ENCODE results near the gene AIM2. TPM values are rescaled to one million over a fixed set of nuclear protein-coding genes. Genes with fewer than 3 reads are reported as not detected.

The AIM2 gene
- polyA plus RNA-seq, 3 donors: 6.1 to 9.8 (median 9.0) TPM

GRCh38 chr1:159015440-159015909, 61.1 kb downstream of the AIM2 start:
- no peak overlapping the region for H2AFZ ChIP-seq (ENCODE audit: insufficient read depth, low read depth, low read length, poor library complexity, severe bottlenecking)
- peak overlapping the region; percentile 89 to 96 (median 95) for H3K27ac Mint-ChIP-seq
- WGBS (ENCODE audit: insufficient coverage): 0% methylated on average over 2 of the region's 4 CpGs
- no peak for TF ChIP-seq CTCF (IDR thresholded peaks at IDR 0.05)
- DNase-seq: peak; percentile 92 to 99 (median 97)
- intact Hi-C loops (cut with micrococcal nuclease): loop anchor here in 1 of 2 donors (5.0 kb wide), 1 partner anchor 42 kb away; no protein-coding TSS in a partner anchor
- H3K4me1 Mint-ChIP-seq: peaks cover 54% of the 10 kb centered on the region
- no peaks in the 10 kb centered on the region for H3K27me3 Mint-ChIP-seq (ENCODE audit: low read depth in 3 of 3)
- H3K4me3 ChIP-seq (replicated peaks in 1 of 3; ENCODE audit: low read depth in 2 of 3, low read length in 3 of 3): peak overlapping the region; percentile 12 to 95 (median 39)
- peaks cover 91% of the 10 kb centered on the region for H3K79me2 ChIP-seq (ENCODE audit: insufficient read depth, low read length)
- H3K9me3 Mint-ChIP-seq: no peaks in the 10 kb centered on the region
- H3K36me3 ChIP-seq (replicated peaks in 1 of 2; ENCODE audit: control insufficient read depth in 1 of 2, insufficient read depth in 2 of 2, low read length in 2 of 2): peaks cover 45 to 47% of the 10 kb centered on the region in 2 donors
- H3K36me3 Mint-ChIP-seq: peaks cover 61 to 66% of the 10 kb centered on the region in 2 donors
- no peaks in the 10 kb centered on the region for H3K9me3 ChIP-seq (replicated peaks in 1 of 2; ENCODE audit: control insufficient read depth in 1 of 2, insufficient read depth in 1 of 2, low read length in 2 of 2)
- H3K9ac ChIP-seq (ENCODE audit: insufficient read depth, low read length, poor library complexity, severe bottlenecking): peak overlapping the region; percentile 34
- H3K27me3 ChIP-seq (ENCODE audit: control insufficient read depth in 2 of 2, insufficient read depth in 2 of 2, low read length in 2 of 2): no peaks in the 10 kb centered on the region
- H3K27ac ChIP-seq (ENCODE audit: low read depth in 1 of 2, low read length in 2 of 2): peak overlapping the region; percentile 82 to 83
- peaks cover 41 to 57% of the 10 kb centered on the region in 2 donors for H3K4me1 ChIP-seq (ENCODE audit: control insufficient read depth in 1 of 2, insufficient read depth in 2 of 2, low read length in 2 of 2)
- H3K4me2 ChIP-seq (replicated peaks; ENCODE audit: extremely low read depth, low read length, poor library complexity, severe bottlenecking): peak overlapping the region; percentile 93
- H3K4me3 Mint-ChIP-seq: peak overlapping the region; percentile 65 to 80
- peaks cover 74% of the 10 kb centered on the region for H4K20me1 ChIP-seq (ENCODE audit: insufficient read depth, low read length)

- peak in 1 of 3 donors; percentile 41 for DNase-seq
- H3K4me1 Mint-ChIP-seq: peaks cover 54% of the 10 kb centered on the region
- Histone ChIP-seq H3K36me3 (replicated peaks in 1 of 2; ENCODE audit: control insufficient read depth in 1 of 2, insufficient read depth in 2 of 2, low read length in 2 of 2) (peaks cover 39 to 41% of the 10 kb centered on the region in 2 donors), H3K4me1 (ENCODE audit: control insufficient read depth in 1 of 2, insufficient read depth in 2 of 2, low read length in 2 of 2) (peaks cover 41 to 57% of the 10 kb centered on the region in 2 donors), H3K9ac (ENCODE audit: insufficient read depth, low read length, poor library complexity, severe bottlenecking) (no peak overlapping the region), H3K27ac (ENCODE audit: low read depth in 1 of 2, low read length in 2 of 2) (peak overlapping the region in 1 of 2 donors; percentile 83), H3K9me3 (replicated peaks in 1 of 2; ENCODE audit: control insufficient read depth in 1 of 2, insufficient read depth in 1 of 2, low read length in 2 of 2) (no peaks in the 10 kb centered on the region), H3K4me3 (replicated peaks in 1 of 3; ENCODE audit: low read depth in 2 of 3, low read length in 3 of 3) (peak overlapping the region in 1 of 3 experiments; percentile 95), H3K79me2 (ENCODE audit: insufficient read depth, low read length) (peaks cover 91% of the 10 kb centered on the region), H4K20me1 (ENCODE audit: insufficient read depth, low read length) (peaks cover 67% of the 10 kb centered on the region), H2AFZ (ENCODE audit: insufficient read depth, low read depth, low read length, poor library complexity, severe bottlenecking) (no peak overlapping the region), H3K27me3 (ENCODE audit: control insufficient read depth in 2 of 2, insufficient read depth in 2 of 2, low read length in 2 of 2) (no peaks in the 10 kb centered on the region), H3K4me2 (replicated peaks; ENCODE audit: extremely low read depth, low read length, poor library complexity, severe bottlenecking) (peak overlapping the region; percentile 93)
- H3K4me3 Mint-ChIP-seq: peak overlapping the region in 1 of 2 donors; percentile 60
- H3K27ac Mint-ChIP-seq: peak overlapping the region in 6 of 7 donors; percentile 34 to 90 (median 84)
- no CpG with 5 or more reads among the region's 3 CpGs for WGBS (ENCODE audit: insufficient coverage)
- peaks cover 55 to 60% of the 10 kb centered on the region in 2 donors for H3K36me3 Mint-ChIP-seq
- no peaks in the 10 kb centered on the region for H3K27me3 Mint-ChIP-seq (ENCODE audit: low read depth in 3 of 3)
- no peak for TF ChIP-seq CTCF (IDR thresholded peaks at IDR 0.05)
- H3K9me3 Mint-ChIP-seq: no peaks in the 10 kb centered on the region
- intact Hi-C loops (cut with micrococcal nuclease): loop anchor here (5.0 kb wide), 3 partner anchors 42 to 183 kb away; partner anchors contain the start of gene MNDA (in 1 of the 2)
These were observed 61.7 kb downstream of the AIM2 start for GRCh38 chr1:159014851-159015250.

Data from CD14-positive monocyte (primary cell).